SW 1271 (cell line): ENCODE results near the gene LCE6A.

Experiments
- DNase-seq, 2 experiments: peaks; one replicate each; lab custom pipeline; 2025; lab: John Stamatoyannopoulos, UW

Gene LCE6A, protein sequence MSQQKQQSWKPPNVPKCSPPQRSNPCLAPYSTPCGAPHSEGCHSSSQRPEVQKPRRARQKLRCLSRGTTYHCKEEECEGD

DNA sequence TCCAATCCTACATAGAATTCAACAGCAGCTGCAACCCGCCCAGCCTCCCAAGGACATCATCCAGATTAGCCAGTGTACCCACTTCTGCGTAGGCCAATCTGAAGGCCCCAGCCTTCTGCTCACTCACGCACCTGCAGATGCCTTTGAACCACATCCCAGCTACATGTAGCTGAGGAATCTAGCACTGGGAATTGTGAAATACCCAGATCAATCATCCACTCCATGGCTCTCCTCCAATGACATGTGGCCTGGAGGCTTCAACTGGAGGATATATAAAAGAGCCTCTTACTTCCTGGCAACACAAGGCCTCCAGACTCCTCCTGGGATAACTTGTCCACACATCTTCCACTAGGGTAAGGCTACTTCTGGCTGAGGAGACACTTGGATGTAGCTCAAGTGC lies at the start of gene LCE6A:
TSS of gene LCE6A (plus strand) at position 301 of the 400 bp plus-strand sequence. CDS start 665 bp downstream, outside the sequence.
- no peak for DNase-seq

DNA sequence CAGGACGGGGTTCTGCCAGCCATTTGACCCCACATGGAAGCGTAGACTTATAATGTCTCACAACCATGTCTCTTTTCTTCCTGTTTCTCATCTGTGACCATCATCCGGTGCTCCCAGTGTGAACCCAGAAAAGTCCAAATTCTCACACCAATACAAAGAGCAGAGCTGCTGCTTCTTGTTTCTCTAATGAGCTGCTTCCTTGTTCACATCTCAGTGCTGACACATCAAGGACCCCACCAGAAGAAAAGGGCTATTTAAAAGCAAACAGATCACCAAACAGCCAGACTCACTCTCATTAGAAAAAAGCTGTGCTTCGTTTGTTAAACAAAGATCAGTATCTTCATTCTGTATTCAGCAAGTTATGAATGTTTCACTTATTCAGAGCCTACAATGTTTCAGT lies 47.0 kb upstream of the LCE6A start:
- no peak for DNase-seq

GRCh38 chr1:152796421-152796820 lies 46.2 kb upstream of the LCE6A start, which contains the start of gene LCE1D:
TSS of gene LCE1D (plus strand) at chr1:152796721. CDS start at chr1:152797795, 1,074 bp downstream.
- DNase-seq: no peak

GRCh38 chr1:152801333-152801732 lies 41.3 kb upstream of the LCE6A start:
- no peak for DNase-seq

GRCh38 chr1:152806576-152806975 lies 36.1 kb upstream of the LCE6A start, which contains the start of gene LCE1C:
TSS of gene LCE1C (minus strand) at chr1:152806651. CDS start at chr1:152805478, 1,173 bp downstream.
- no peak for DNase-seq

GRCh38 chr1:152811050-152811449 lies 31.6 kb upstream of the LCE6A start:
- DNase-seq: no peak

GRCh38 chr1:152811671-152812070 lies 31.0 kb upstream of the LCE6A start, which contains the start of gene LCE1B:
TSS of gene LCE1B (plus strand) at chr1:152811971. CDS start at chr1:152812447, 476 bp downstream.
- DNase-seq: no peak

DNA sequence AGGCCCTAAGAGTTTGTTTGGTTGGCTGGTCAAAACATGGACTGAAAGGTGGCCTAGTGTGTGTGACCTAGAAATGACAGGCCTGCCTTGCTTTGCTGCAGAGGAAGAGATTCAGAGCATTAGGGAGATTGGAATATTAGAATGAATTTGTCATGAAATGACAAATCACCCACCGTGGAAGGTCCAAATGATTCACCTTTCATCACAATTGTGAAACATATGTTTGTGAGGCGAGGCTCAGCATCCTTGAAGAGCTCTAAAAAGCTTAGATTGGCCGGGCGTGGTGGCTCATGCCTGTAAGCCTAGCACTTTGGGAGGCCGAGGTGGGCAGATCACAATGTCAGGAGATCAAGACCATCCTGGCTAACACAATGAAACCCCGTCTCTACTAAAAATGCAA lies 25.3 kb upstream of the LCE6A start:
- DNase-seq: no peak

GRCh38 chr1:152823294-152823693 lies 19.4 kb upstream of the LCE6A start:
- DNase-seq: no peak

DNA sequence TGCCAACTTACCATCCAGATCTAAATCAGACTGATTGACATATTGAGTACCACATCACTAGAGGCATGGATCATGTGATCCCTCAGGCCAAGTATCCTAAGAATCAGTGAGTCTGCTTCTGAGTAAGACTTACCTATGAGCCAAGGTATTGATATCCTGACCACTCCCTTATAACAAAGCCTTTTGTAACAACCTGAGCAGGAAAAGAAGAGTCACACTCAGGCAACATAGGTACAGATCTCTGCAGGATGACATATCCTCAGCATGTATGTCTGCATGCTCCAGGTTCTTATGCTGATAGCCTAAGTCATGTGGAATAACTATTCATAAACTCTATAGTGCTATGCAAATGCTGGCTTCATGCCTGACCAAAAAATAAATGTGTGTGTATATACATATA lies 17.7 kb upstream of the LCE6A start:
- no peak for DNase-seq

DNA sequence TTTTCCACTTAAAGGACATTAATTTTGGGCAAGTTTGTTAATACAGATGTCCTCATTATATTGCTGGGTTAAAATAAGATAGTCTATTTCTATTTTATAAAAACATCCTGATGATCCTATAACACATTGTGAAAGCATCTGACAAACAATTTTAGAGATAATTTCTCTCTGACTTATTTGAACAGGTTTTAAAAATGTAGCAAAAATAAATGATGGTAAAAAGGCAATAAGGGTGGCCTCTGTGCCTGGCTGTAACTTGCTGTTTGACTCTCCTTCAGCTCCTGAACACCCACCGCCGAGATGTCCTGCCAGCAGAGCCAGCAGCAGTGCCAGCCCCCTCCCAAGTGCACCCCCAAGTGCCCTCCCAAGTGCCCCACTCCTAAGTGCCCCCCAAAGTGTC lies 15.5 kb upstream of the LCE6A start, which contains the start of gene LCE1A:
TSS of gene LCE1A (plus strand) at position 301 of the 400 bp plus-strand sequence. CDS start at position 301, 0 bp downstream.
- DNase-seq: no peak

- no peak for DNase-seq
These were observed 5.8 kb upstream of the LCE6A start for GRCh38 chr1:152836870-152837269.

- DNase-seq: peak; percentile 25 to 54
These were observed 13.0 kb downstream of the LCE6A start for GRCh38 chr1:152855661-152856060.

DNA sequence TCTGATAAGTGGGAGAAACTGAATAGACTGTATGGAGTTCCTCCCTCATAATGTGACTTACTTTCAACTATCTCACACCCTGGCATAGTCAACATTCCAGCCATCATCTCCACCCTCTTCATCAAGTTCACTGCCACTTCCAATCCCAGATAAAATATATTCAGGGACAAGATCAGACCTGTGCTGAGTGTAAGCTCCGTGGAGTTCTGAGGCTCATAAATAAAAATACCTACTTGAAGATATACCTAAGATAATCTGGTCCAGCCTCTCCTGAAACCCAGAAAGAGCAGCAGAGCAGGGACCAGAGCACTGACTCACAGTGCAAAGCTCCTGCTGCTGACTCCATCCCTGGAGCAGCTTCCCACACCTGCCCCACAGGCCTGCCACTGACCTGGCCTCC lies 15.4 kb downstream of the LCE6A start:
- DNase-seq: no peak

- no peak for DNase-seq
These were observed 17.0 kb downstream of the LCE6A start, which contains the start of gene LCE7A for GRCh38 chr1:152859696-152860095. TSS of gene LCE7A (plus strand) at chr1:152859996. CDS start at chr1:152860698, 702 bp downstream.

DNA sequence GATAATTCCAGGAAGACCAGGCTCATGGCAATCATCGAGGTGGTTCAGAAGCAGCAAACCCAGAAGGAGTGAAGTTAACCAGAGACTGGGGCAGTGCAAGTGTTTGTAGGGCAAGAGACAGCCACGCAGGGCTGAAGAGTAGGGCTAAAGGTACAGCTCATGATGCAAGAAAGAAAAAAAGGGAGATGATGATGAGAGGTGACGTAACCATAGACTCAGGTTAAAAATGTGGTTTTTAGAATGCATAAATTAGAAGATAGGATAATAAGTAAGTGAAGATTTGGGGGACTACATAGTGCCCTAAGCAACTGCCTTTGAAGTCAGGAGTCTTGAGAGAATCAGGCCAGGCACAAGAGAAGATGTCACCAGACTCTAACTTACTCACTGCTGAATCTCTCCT lies 17.5 kb downstream of the LCE6A start:
- DNase-seq: no peak

DNA sequence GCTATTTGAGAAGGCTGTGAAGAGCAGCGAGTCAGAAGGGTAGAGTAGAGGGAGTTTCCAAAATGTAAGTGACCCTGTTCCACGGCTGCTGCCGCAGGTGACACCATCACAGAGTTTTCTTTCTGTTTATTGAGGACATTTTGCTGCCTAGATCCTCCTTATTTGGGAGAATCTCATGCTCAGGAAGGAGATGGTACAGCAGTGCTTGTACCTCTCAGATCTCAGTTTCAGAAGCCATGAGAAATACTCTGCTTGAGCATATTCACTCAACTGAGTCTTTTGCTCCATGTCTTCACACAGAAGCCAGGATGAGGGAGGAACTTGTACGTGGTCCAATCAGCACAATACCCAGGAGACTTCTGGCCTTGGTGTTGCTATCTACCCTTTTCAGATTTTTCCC lies 18.7 kb downstream of the LCE6A start:
- DNase-seq: no peak

DNA sequence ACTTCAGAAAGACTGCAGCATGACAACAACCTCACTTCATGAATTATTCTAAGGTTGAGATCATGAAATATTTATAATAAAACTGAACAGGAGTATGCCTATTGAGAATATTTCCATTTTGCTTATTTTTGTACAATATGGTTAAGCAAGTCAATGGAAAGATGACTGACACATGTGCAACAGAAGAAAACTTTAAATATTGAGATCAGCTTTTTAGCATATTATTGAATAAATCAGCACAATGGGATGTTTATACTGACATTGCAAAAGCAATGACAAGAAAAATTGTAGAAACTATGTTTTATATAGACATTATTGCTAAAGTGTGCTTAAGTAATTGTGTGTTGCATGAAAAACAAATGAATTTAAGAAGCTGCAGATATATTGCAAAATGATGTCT lies 21.8 kb downstream of the LCE6A start:
- DNase-seq: no peak

DNA sequence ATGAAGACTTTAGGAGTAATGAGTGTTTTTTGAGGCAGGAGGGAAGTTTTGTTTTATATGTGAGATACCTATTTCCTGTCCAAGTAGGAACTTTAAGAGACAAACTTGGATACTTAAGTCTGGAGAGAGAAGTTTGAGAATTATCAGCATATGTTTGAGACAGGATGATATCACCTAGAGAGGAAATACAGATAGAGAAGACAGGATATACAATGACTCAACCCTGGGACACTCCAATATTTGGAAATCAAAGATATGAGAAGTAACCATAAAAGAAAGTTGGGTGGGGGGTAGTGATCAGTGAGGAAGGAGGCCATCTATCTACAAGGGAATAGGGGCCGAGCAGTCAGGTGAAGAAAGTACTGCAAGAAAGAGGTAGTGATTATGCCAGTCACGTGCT lies 23.7 kb downstream of the LCE6A start:
- no peak for DNase-seq

- DNase-seq: peak; percentile 4 to 38
These were observed 27.3 kb downstream of the LCE6A start for GRCh38 chr1:152869808-152870419.

- peak in 1 of 2 experiments; percentile 18 for DNase-seq
These were observed 28.4 kb downstream of the LCE6A start for GRCh38 chr1:152870831-152871730.

- no peak for DNase-seq
These were observed 29.1 kb downstream of the LCE6A start for GRCh38 chr1:152871731-152872126.

DNA sequence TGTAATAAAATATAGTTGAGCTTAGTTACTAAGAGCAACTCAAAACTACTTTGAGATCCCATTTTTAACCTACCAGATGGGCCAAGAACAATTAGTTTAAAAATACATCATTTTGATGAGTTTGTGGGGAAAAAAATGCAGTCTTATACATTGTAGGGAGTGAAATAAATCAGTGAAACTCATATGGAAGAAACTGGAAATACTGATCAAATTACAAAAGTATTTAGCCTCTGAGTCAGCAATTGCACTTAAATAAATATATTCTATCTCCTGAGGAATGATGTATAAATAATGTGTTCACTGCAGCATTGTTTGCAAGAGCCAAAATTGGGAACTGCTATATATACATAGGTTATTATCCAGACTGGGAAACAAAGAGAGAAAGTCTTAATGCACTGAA lies 30.8 kb downstream of the LCE6A start:
- no peak for DNase-seq
